Upper lobe of right lung (tissue), 1 donor: ENCODE measurements around the gene EIF5A2. TPM values are rescaled to one million over a fixed set of nuclear protein-coding genes. Genes with fewer than 3 reads are reported as not detected.
A peak's percentile ranks its signal among the peaks of the same experiment; 100 is the strongest.

Experiments
- ATAC-seq: fragments of 200-7000 bp; cut with Tn5 transposase; one replicate; pipeline ENCODE4 v1.9.1; 2020; ENCODE audit warnings: mild to moderate bottlenecking, moderate library complexity
- DNase-seq: peaks from one replicate; pipeline ENCODE4 v3.0.0-alpha.2; 2020
- H3K27ac ChIP-seq: fragments of 200-600 bp; one replicate; pipeline ENCODE4 v1.8.0; 2022
- H3K27me3 ChIP-seq: fragments of 200-600 bp; one replicate; pipeline ENCODE4 v1.8.0; 2022; ENCODE audit warnings: mild to moderate bottlenecking
- H3K36me3 ChIP-seq: fragments of 200-600 bp; one replicate; pipeline ENCODE4 v1.8.0; 2022
- H3K4me1 ChIP-seq: fragments of 200-600 bp; one replicate; pipeline ENCODE4 v1.8.0; 2022
- H3K4me3 ChIP-seq: fragments of 200-600 bp; one replicate; pipeline ENCODE4 v1.8.0; 2022; ENCODE audit warnings: mild to moderate bottlenecking
- H3K9me3 ChIP-seq: fragments of 200-600 bp; one replicate; pipeline ENCODE4 v1.8.0; 2022
- CTCF ChIP-seq: fragments of 200-600 bp; IDR thresholded peaks from one replicate; pipeline ENCODE4 v1.8.0; 2022; ENCODE audit warnings: antibody characterized with exemption
- intact Hi-C: fragments of 100-400 bp; cut with DNase I; formaldehyde crosslinking; loops from one replicate; pipeline ENCODE4 v1.11.0; 2022
- total RNA-seq: library from RNA; stranded (reverse); fragmentation: NEBNext Ultra II Directional; extraction: Animal tissue kit (Norgen Biotek cat#: 25700); gene quantifications from one replicate; pipeline ENCODE4 v1.2.1, GENCODE V29; 2021
- donor health status: DM: no; HTN: yes; CAD: no; lungs with severe emphysema.

The EIF5A2 gene
- total RNA-seq, 1 donor from 2014 or later, result 4.1 TPM

GRCh38 chr3:170852324-170852723 is 56.1 kb downstream of the EIF5A2 start:
- no peaks in the 10 kb centered on the region for H3K4me1 ChIP-seq
- H3K4me3 ChIP-seq, result no peak overlapping the region
- intact Hi-C loops, result no loop called here
- no peaks in the 10 kb centered on the region for H3K9me3 ChIP-seq
- H3K27me3 ChIP-seq, result no peaks in the 10 kb centered on the region
- ATAC-seq, result no peak
- no peak for DNase-seq
- no peak for TF ChIP-seq CTCF
- H3K36me3 ChIP-seq, result no peaks in the 10 kb centered on the region
- no peak overlapping the region for H3K27ac ChIP-seq

GRCh38 chr3:170848292-170848917 is 60.0 kb downstream of the EIF5A2 start:
- peak; percentile 49 for TF ChIP-seq CTCF
- DNase-seq (no peak), ATAC-seq (no peak)
- intact Hi-C loops, result no loop called here
- no peak overlapping the region for H3K4me3 ChIP-seq
- no peaks in the 10 kb centered on the region for H3K9me3 ChIP-seq
- H3K27ac ChIP-seq, result no peak overlapping the region
- H3K4me1 ChIP-seq, result no peaks in the 10 kb centered on the region
- no peaks in the 10 kb centered on the region for H3K36me3 ChIP-seq
- H3K27me3 ChIP-seq, result no peaks in the 10 kb centered on the region

GRCh38 chr3:170844377-170844776 is 64.1 kb downstream of the EIF5A2 start:
- TF ChIP-seq CTCF, result no peak
- no peaks in the 10 kb centered on the region for H3K9me3 ChIP-seq
- ATAC-seq (no peak), DNase-seq (no peak)
- no peak overlapping the region for H3K4me3 ChIP-seq
- H3K36me3 ChIP-seq, result no peaks in the 10 kb centered on the region
- H3K27ac ChIP-seq, result no peak overlapping the region
- H3K4me1 ChIP-seq, result no peaks in the 10 kb centered on the region
- H3K27me3 ChIP-seq, result no peaks in the 10 kb centered on the region
- intact Hi-C loops, result no loop called here

- no peaks in the 10 kb centered on the region for H3K36me3 ChIP-seq
- no peaks in the 10 kb centered on the region for H3K27me3 ChIP-seq
- DNase-seq, result no peak
- H3K4me3 ChIP-seq, result no peak overlapping the region
- TF ChIP-seq CTCF, result no peak
- H3K4me1 ChIP-seq, result no peaks in the 10 kb centered on the region
- intact Hi-C loops, result no loop called here
- H3K27ac ChIP-seq, result no peak overlapping the region
- ATAC-seq, result no peak
- H3K9me3 ChIP-seq, result no peaks in the 10 kb centered on the region
Observed at GRCh38 chr3:170840291-170840859, 68.1 kb downstream of the EIF5A2 start.

GRCh38 chr3:170839518-170840100 is 68.8 kb downstream of the EIF5A2 start:
- no peak for ATAC-seq
- Histone ChIP-seq H3K4me1 (no peaks in the 10 kb centered on the region), H3K36me3 (no peaks in the 10 kb centered on the region), H3K27me3 (no peaks in the 10 kb centered on the region), H3K4me3 (no peak overlapping the region), H3K9me3 (no peaks in the 10 kb centered on the region), H3K27ac (no peak overlapping the region)
- intact Hi-C loops, result no loop called here
- TF ChIP-seq CTCF, result no peak
- DNase-seq, result no peak

Other genes with a start within 250 kb of the EIF5A2 start
- 33.1 TPM for gene RPL22L1, start 38.4 kb downstream of the EIF5A2 start, total RNA-seq
- gene SLC2A2, start 118.1 kb upstream of the EIF5A2 start, total RNA-seq, result not detected